ENCODE measurements around the gene PRPF39.

DNA sequence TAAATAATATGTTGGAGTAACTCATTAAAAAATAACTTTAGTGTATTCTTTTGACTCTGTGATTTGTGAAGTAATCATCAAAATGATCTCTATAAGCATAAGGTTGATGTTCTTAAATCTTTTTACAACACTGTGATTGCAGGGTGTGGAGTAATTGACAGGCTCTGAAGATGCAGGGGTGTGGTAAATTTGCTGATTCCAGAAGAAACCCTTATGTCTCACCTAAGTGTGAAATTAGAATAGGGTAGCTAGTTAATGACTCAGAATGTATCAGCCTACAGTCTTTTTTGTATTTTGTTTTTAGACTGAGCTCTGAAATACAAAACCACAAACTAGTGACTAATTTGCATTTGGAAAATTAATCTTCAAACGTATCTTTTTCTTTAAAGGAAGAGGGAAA, 5.9 kb downstream of the PRPF39 start:
- TF ChIP-seq, protein P1, sequence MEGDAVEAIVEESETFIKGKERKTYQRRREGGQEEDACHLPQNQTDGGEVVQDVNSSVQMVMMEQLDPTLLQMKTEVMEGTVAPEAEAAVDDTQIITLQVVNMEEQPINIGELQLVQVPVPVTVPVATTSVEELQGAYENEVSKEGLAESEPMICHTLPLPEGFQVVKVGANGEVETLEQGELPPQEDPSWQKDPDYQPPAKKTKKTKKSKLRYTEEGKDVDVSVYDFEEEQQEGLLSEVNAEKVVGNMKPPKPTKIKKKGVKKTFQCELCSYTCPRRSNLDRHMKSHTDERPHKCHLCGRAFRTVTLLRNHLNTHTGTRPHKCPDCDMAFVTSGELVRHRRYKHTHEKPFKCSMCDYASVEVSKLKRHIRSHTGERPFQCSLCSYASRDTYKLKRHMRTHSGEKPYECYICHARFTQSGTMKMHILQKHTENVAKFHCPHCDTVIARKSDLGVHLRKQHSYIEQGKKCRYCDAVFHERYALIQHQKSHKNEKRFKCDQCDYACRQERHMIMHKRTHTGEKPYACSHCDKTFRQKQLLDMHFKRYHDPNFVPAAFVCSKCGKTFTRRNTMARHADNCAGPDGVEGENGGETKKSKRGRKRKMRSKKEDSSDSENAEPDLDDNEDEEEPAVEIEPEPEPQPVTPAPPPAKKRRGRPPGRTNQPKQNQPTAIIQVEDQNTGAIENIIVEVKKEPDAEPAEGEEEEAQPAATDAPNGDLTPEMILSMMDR (conservative IDR thresholded peaks at IDR 0.05; ENCODE audit: low read length) = no peak
- TF ChIP-seq EZH2phosphoT487 (IDR thresholded peaks at IDR 0.05; ENCODE audit: borderline replicate concordance) = no peak

All from Loucy (cell line).